Mammary epithelial cell (primary cell): ENCODE measurements around the gene CCDC3.

Experiments
- EZH2 ChIP-seq: IDR thresholded peaks from 2 replicates; pipeline ENCODE4 v1.6.1; 2012; ENCODE audit warnings: low read length, inconsistent platforms, borderline replicate concordance
- TF ChIP-seq, protein P1 (sequence below), 2 donors: IDR thresholded peaks in 1 of 2; conservative IDR thresholded peaks in 1 of 2; 2 replicates each; pipeline ENCODE4 v1.5.1; 2011 to 2012; ENCODE audit warnings: inconsistent platforms in 2 of 2, low read length in 2 of 2, mild to moderate bottlenecking in 2 of 2, control low read depth in 1 of 2, low read depth in 1 of 2; ENCODE audit not compliant: insufficient read depth in 1 of 2; ENCODE audit errors: extremely low read depth in 1 of 2

DNA sequence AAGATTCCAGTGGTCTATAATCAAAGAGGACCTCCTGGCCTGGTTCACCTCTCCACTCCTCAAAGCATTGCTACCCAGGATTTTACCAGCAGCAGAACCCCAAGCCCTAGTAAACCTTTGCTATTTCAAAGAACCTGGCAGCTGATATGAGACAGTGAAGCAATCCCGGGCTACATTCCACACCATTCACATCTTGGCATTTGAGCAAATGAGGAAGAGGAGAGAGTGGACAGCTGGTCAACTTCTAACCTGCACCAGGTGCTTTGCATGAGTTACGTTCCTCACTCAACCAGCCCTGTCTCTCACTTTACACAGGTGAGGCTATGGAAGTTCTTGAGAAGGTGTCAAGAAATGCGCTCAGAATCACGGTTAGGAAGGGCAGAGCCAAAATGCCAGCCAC lies 1.1 kb downstream of the CCDC3 start:
- peak; percentile 14 for TF ChIP-seq EZH2
- TF ChIP-seq, protein P1, sequence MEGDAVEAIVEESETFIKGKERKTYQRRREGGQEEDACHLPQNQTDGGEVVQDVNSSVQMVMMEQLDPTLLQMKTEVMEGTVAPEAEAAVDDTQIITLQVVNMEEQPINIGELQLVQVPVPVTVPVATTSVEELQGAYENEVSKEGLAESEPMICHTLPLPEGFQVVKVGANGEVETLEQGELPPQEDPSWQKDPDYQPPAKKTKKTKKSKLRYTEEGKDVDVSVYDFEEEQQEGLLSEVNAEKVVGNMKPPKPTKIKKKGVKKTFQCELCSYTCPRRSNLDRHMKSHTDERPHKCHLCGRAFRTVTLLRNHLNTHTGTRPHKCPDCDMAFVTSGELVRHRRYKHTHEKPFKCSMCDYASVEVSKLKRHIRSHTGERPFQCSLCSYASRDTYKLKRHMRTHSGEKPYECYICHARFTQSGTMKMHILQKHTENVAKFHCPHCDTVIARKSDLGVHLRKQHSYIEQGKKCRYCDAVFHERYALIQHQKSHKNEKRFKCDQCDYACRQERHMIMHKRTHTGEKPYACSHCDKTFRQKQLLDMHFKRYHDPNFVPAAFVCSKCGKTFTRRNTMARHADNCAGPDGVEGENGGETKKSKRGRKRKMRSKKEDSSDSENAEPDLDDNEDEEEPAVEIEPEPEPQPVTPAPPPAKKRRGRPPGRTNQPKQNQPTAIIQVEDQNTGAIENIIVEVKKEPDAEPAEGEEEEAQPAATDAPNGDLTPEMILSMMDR (conservative IDR thresholded peaks at IDR 0.05 in 1 of 2, IDR thresholded peaks at IDR 0.05 in 1 of 2; ENCODE audit: extremely low read depth in 1 of 2, insufficient read depth in 1 of 2, low read depth in 1 of 2, low read length in 2 of 2): no peak
